NCI-H1105 treated with DMSO at 0.1 percent for 48 hours (cell line): ENCODE data around the gene VAPA.
A peak's percentile ranks its signal among the peaks of the same experiment; 100 is the strongest.

Experiments used
- DNase-seq: peaks from one replicate; lab custom pipeline; 2025; lab: John Stamatoyannopoulos, UW

The VAPA gene, protein sequence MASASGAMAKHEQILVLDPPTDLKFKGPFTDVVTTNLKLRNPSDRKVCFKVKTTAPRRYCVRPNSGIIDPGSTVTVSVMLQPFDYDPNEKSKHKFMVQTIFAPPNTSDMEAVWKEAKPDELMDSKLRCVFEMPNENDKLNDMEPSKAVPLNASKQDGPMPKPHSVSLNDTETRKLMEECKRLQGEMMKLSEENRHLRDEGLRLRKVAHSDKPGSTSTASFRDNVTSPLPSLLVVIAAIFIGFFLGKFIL

GRCh38 chr18:9913526-9914333, at the start of gene VAPA:
Gene VAPA (plus strand): TSS chr18:9914016. CDS start chr18:9914257, 241 bp downstream.
- peak; percentile 79 for DNase-seq

- DNase-seq: no peak
These were observed 47.9 kb upstream of the VAPA start for GRCh38 chr18:9865764-9866490.

DNA sequence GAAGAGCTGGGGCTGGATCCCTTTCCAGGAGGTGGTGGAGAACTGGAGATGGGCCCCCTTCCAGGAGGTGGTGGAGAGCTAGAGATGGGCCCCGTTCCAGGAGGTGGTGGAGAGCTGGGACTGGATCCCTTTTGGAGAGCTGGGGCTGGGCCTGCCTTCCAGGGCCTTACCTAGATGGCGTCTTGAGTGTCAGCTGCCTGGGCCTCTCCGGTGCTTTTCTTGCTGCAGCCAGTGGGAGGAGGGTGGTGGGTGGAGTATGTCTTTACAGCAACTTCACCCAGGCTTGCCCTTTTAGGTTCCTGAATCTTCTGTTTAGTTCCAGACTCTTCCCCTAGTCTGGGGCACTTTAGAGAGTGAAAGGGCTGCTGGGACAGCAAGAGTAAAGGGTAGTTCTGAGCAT, 47.2 kb upstream of the VAPA start:
- no peak for DNase-seq

DNA sequence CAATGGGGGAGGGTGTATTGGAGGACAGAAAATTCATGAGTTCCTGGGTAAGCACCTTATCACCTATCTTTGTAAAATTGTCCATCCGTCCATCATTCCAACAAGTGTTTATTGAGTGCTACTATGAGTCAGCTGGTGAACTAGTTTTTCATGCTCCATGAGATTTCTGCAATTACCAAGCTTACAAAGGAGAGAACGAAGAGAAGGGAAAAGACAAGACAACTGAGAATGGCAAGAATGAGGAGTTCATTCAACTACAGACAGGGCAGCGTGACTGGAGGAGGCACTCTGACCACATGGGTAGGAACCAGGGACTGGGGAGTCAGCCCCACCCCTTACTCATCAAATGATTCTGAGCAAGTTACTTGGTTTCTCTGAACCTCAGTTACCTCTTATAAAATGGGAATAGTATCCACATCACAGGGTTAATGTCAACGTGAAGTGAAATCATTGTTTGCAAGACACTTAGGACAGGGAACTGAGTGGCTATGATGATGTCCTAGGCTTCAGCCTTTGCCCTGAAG, 46.7 kb upstream of the VAPA start:
- no peak for DNase-seq

DNA sequence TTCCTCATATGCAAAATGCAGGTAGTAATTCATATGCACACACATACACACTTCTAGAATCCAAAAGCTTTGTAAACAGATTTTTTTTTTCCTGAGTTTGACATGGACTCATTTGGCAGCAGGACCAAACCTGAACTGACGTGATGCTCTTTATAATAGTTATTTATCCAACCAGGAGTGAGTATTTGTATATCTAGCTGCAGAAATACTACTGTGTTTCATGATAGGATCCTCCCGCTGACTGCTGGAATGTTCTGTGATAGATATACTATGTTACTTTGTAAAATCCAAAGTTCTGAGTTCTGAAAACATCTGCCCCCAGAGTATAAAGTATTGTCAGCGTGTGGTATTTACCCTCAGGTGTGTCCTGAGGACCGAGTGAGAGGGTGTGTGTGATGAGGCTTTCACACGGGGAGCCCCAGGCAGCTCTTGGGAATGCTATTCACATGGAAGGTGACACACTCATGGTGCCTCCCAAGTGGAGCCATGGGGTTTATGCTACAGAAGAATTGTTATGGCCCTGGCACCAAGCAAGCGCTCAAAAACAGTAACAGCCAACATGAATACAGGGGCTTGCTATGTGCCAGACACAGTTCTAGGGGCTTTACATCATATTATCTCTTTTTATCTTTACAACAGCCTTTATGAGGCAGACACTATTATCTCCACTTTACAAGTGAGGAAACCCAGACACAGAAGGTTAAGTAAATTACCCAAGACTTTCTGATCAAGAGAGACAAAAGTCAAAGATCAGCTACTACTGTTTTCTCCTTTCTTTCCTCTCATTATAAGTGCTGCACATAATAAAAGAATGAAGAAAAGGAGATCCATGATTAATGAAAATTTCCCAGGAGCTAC, 44.7 kb upstream of the VAPA start:
- no peak for DNase-seq

DNA sequence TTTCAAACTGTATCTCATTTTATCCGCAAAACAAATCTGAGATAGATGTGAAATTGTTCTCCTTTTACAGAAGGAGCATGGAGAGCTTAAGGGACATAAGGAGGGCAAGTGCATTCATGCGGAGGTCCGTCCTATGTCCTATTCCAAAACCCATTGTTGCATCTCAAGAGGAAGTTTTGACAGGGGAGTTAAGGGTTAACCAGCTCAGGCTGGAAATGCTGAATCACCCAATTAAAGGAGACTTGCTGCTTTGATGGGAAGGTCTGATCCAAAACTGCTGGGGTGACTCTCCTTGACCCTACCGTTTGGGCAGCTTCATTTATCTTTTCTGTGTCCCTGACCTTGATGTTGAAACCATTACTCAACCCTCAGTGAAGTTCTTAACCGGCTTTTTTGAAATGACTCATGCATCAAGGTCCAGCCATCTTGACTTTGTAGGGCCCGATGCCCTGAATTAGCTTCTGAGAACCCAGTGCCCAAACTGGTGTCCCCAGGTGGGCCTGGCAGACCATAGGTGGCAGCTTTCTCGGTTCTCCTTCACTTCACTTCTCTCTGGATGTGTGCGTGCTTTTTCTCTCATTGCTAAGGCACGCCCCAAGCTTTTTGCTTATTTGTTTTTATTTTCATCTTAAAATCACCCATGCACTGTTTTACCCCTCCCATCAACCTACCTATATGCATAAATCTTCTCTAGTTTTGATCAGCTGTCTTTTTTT, 43.9 kb upstream of the VAPA start:
- DNase-seq: no peak

DNA sequence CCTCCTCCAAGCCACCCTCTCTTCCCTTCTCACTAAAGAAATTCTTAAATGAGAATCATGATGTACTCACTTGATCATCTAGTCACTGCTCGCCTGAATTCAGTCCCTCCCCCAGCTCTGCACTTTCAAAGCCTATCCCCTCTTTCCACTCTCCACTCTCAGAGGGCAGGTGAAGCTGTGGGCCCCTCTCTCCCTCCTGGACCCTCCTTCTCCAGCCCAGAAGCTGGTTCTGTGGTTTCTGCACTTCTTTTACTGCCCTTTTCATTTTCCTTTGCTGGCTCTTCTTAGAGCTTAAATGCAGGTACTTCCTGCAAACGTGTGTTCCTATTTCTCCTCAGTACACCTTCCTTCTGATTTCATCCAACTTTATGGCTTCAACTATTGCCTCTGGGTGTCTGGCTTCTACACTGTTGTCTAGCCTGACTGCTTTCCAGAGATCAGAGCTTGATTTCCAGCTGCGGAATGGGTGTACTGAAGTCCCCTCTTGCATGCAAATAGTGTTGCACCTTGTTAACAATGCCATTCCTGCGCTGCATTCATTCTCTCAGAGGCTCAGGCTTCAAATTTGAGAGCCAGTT, 43.3 kb upstream of the VAPA start:
- no peak for DNase-seq

GRCh38 chr18:9871244-9871746, 42.5 kb upstream of the VAPA start:
- DNase-seq: no peak

- no peak for DNase-seq
These were observed 41.0 kb upstream of the VAPA start for GRCh38 chr18:9872823-9873222.

GRCh38 chr18:9874728-9875127, 39.1 kb upstream of the VAPA start:
- no peak for DNase-seq

DNA sequence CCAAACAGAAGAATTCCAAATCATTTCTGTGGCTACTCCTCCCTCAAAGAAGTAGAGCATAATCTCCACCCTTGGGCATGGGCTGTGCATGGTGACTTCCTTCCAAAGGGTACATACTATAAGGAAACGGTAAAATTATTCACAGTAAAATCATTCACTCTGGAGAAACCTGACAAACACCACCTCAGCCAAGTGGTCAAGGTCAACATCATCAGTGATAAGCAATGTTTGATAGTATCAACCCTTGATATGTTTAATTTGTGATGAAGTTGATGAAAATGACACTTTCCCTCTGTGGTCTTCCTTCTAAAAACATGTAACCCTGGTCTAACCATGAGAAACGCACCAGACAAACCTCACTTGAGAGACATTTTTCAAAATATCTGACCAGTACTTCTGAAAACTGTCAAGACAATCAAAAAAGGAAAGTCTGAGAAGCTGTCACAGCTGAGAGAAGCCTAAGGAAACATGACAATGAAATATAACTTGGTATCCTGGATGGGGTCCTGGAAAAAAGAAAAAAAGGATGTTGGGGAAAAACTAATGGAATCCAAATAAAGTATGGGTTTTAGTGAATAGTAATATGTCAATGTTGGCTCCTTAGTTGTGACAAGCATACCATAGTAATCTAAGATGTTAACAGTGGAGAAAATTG, 37.5 kb upstream of the VAPA start:
- DNase-seq: no peak

DNA sequence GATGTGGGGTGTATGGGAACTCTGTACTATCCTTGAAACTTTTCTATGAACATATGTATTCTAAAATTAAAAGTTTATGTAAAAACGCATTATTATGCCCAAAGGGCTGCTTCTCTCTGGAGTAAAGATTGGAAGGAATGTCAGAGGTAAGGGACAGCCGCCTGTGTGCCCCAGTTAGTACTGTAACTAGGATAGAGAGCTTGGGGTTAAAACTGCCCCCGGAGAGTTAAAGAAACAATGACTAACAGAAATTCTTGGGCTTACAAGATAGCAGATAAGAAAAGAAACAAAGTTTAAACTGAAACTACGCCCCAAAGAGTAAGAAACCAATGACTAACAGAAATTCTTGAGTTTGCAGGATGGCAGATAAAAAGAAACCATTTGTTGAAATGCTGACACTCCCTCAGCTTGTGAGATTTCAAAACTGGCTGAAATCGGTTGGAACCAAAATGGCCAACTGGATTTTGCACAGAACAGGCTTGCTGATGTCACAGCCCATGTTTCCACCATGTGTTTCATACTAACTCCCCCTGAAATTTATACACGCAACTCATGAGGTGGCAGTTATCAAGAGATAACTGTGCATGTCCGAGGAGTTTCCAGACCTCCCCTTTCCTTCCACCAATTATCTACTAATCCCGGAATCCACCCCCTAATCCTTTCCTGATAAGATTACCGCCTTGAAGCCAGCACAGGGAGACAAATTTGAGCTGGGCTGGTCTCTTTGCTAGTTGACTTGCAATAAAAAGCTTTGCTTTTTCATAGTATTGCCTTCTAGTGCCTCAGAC, 36.8 kb upstream of the VAPA start:
- no peak for DNase-seq

DNA sequence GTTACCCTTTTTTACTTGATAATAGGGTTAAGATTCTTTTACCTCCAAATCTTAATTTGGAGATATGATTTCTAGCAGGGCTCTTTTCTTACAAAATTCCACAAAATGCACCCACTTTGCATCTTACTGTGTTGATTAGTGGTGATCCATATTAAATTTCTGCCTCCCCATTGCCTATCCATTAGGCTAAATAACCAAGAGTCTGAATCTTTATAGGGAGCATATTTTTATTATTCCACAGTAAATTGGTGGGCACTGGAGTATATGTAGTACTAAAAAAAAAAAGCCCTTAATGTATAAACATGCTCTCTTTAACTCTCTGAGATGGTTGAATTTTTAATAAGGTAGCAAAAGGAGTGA, 36.2 kb upstream of the VAPA start:
- no peak for DNase-seq

- DNase-seq: no peak
These were observed 35.7 kb upstream of the VAPA start for GRCh38 chr18:9878095-9878494.

DNA sequence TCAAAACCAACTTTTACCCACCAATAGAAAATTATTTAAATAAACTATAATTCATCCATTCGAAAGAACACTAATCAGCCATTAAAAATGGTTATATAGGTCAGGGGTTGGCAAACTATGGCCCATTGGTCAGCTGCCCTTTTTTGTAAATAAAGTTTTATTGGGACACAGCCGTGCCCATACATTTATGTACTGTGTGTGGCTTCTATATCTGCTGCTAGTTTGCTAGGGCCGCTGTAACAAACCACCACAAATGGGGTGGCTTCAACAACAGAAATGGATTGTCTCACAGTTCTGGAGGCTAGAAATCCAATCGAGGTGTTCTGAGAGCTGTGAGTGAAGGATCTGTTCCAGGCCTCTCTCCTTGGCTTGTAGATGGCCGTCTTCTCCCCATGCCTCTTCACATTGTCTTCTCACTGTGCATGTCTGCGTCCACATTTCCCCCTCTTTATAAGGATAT, 35.0 kb upstream of the VAPA start:
- DNase-seq: no peak

DNA sequence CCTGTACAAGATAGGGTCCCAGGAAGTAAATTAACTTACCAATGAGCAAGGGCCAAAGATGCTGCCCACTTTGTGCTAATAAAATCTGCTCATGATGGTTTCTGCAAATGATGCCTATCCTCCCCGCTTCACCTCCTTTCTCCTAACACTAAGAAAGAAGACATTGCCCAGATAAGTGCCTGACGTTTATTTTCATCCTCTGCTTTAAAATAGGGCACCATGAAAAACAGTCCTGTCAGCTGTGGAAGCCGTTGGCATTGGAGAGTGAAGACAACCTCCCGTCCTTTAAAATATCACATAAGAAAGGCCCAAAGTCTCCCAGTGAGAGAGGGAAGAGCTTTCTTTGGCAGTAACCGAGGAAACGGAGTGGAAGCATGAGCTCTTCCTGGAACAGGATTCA, 29.7 kb upstream of the VAPA start:
- DNase-seq: no peak

GRCh38 chr18:9884532-9885140, 29.2 kb upstream of the VAPA start:
- DNase-seq: no peak

DNA sequence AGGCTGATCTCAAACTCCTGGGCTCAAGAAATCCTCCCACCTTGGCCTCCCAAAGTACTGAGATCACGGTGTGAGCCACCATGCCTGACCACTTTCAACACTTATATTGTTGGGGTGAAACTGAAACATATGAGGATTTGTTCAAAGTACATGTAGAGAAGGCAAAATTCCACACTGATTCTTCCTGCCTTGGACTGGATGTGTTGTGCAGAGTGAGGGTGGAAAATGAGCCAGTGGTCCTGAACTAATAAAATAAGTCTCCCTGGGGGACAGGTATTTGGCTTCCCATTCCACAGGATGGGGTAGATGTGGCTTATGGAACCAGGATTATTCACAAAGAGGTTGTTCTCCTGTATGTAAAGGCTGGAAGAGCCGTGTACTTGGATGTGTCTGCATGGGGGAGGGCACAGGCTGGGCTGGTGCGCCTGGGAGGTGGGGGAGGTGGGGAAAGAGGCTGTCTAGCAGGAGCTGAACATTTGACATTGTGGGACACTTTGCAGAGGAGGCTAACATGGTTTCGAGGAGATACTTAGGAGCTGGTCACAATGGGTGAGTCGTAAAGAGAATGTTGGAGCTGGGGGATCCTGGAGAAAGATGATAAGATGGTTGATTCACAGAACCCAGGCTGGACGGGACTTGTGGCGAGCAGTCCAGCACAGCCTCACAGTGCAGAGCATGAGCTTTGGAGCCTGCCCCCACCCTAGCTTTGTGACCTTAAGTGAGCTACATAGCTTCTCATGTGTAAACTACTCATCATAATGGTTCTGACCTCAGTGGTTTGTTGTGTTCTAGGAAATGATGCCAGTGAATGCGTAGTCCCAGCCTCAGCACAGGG, 28.4 kb upstream of the VAPA start, which contains the start of gene TXNDC2:
Gene TXNDC2, plus strand, starts transcription at position 804 of the 835 bp plus-strand sequence. CDS start 708 bp downstream, outside the sequence.
- no peak for DNase-seq
